SK-N-SH (cell line): ENCODE measurements around the gene DUSP23. TPM values are rescaled to one million over a fixed set of nuclear protein-coding genes. Genes with fewer than 3 reads are reported as not detected.

Source experiments
- CTCF ChIA-PET: fragments of 300-600, 350-600 bp; formaldehyde crosslinking; extraction: SDS; loops from one replicate; lab custom pipeline; 2021; lab: Yijun Ruan, JAX
- POLR2A ChIA-PET: fragments of 350-600 bp; sonication (Branson Sonifier 250); formaldehyde crosslinking; extraction: SDS; loops from one replicate; lab custom pipeline; 2020; ENCODE audit warnings: antibody characterized with exemption, inconsistent platforms; lab: Yijun Ruan, JAX
- DNase-seq: peaks from one replicate; pipeline ENCODE4 v3.0.0; 2012
- H2AFZ ChIP-seq: fragments of 200-600 bp; sonication (generic); 2 replicates; pipeline ENCODE4 v1.8.1; 2016; ENCODE audit warnings: antibody characterized with exemption, mild to moderate bottlenecking, low read depth
- H3F3A ChIP-seq: fragments of 200-600 bp; sonication (generic); replicated peaks from 2 replicates; pipeline ENCODE3; 2016; ENCODE audit warnings: antibody characterized with exemption, mild to moderate bottlenecking; ENCODE audit not compliant: insufficient read depth
- H3K27ac ChIP-seq, 2 experiments: fragments of 200-500 bp in 1 of 2; fragments of 200-600 bp in 1 of 2; sonication (Bioruptor generic) in 1 of 2; sonication (generic), shearing (Covaris generic) in 1 of 2; 2 replicates each; pipeline versions ENCODE4 v1.5.1 to v1.6.1; 2014 to 2016; ENCODE audit warnings: low read depth in 2 of 2, inconsistent platforms in 1 of 2, low read length in 1 of 2, mild to moderate bottlenecking in 1 of 2, mixed read lengths in 1 of 2
- H3K27me3 ChIP-seq: fragments of 200-600 bp; sonication (generic), shearing (Covaris generic); 2 replicates; pipeline ENCODE4 v1.6.1; 2016; ENCODE audit warnings: mixed run types; ENCODE audit not compliant: insufficient read depth
- H3K36me3 ChIP-seq, 2 experiments: fragments of 200-500 bp in 1 of 2; fragments of 200-600 bp in 1 of 2; sonication (Bioruptor generic) in 1 of 2; sonication (generic) in 1 of 2; replicated peaks in 1 of 2; 2 replicates each; pipeline versions ENCODE3 to v1.5.1; 2014 to 2016; ENCODE audit warnings: low read length in 1 of 2, mild to moderate bottlenecking in 1 of 2; ENCODE audit not compliant: insufficient read depth in 2 of 2, control insufficient read depth in 1 of 2
- H3K4me1 ChIP-seq, 2 experiments: fragments of 200-500 bp in 1 of 2; fragments of 200-600 bp in 1 of 2; sonication (Bioruptor generic) in 1 of 2; sonication (generic), shearing (Covaris generic) in 1 of 2; 2 replicates each; pipeline versions ENCODE4 v1.5.1 to v1.6.1; 2014 to 2016; ENCODE audit warnings: low read depth in 1 of 2, low read length in 1 of 2, mixed run types in 1 of 2; ENCODE audit not compliant: insufficient read depth in 2 of 2, control insufficient read depth in 1 of 2
- H3K4me2 ChIP-seq: fragments of 200-600 bp; sonication (generic), shearing (Covaris generic); 2 replicates; pipeline ENCODE4 v1.6.1; 2017; ENCODE audit warnings: mixed run types
- H3K4me3 ChIP-seq, 2 experiments: fragments of 200-500 bp in 1 of 2; fragments of 200-600 bp in 1 of 2; sonication (Bioruptor generic) in 1 of 2; sonication (generic), shearing (Covaris generic) in 1 of 2; 2 replicates each; pipeline versions ENCODE4 v1.5.1 to v1.8.1; 2014 to 2016; ENCODE audit warnings: low read depth in 2 of 2, inconsistent platforms in 1 of 2, low read length in 1 of 2, mild to moderate bottlenecking in 1 of 2, mixed read lengths in 1 of 2, moderate library complexity in 1 of 2
- H3K79me2 ChIP-seq: fragments of 200-600 bp; sonication (generic); 2 replicates; pipeline ENCODE4 v1.8.1; 2017; ENCODE audit warnings: mild to moderate bottlenecking; ENCODE audit not compliant: insufficient read depth
- H3K9ac ChIP-seq: fragments of 200-600 bp; sonication (generic); 2 replicates; pipeline ENCODE4 v1.6.1; 2017; ENCODE audit warnings: mixed run types
- H3K9me2 ChIP-seq: fragments of 200-600 bp; sonication (generic); 2 replicates; pipeline ENCODE4 v1.6.1; 2017; ENCODE audit warnings: mixed run types
- H3K9me3 ChIP-seq: fragments of 200-600 bp; sonication (generic); 2 replicates; pipeline ENCODE4 v1.6.1; 2017; ENCODE audit warnings: mixed run types, mild to moderate bottlenecking, moderate library complexity
- H4K20me1 ChIP-seq: fragments of 200-600 bp; sonication (generic); 2 replicates; pipeline ENCODE4 v1.6.1; 2017; ENCODE audit warnings: mild to moderate bottlenecking, mixed run types; ENCODE audit not compliant: insufficient read depth
- CHD2 ChIP-seq: fragments of 150-350 bp; IDR thresholded peaks from 2 replicates; pipeline ENCODE4 v1.6.1; 2018; ENCODE audit warnings: low read length; ENCODE audit not compliant: partially characterized antibody
- GABPA ChIP-seq: IDR thresholded peaks from 2 replicates; pipeline ENCODE4 v1.4.0; 2012; ENCODE audit warnings: low read depth, mild to moderate bottlenecking
- GATA2 ChIP-seq: sonication (generic); formaldehyde crosslinking; IDR thresholded peaks from 2 replicates; pipeline ENCODE4 v1.5.0; 2020; ENCODE audit warnings: mild to moderate bottlenecking, missing genetic modification reagents
- JUND ChIP-seq: IDR thresholded peaks from 2 replicates; pipeline ENCODE4 v1.4.0; 2012
- NFIC ChIP-seq: IDR thresholded peaks from 2 replicates; pipeline ENCODE4 v1.4.0; 2012; ENCODE audit warnings: borderline replicate concordance
- PBX3 ChIP-seq: IDR thresholded peaks from 2 replicates; pipeline ENCODE4; 2012
- RAD21 ChIP-seq: IDR thresholded peaks from 2 replicates; pipeline ENCODE4 v1.6.1; 2012; ENCODE audit warnings: mild to moderate bottlenecking, low read length
- RCOR1 ChIP-seq: fragments of 150-350 bp; IDR thresholded peaks from 2 replicates; pipeline ENCODE4 v1.6.1; 2017; ENCODE audit warnings: antibody characterized with exemption, low read length
- RFX5 ChIP-seq: IDR thresholded peaks from 2 replicates; pipeline ENCODE4 v1.6.1; 2012; ENCODE audit warnings: mild to moderate bottlenecking, improper control_type of control experiment, low read length
- SMC3 ChIP-seq: IDR thresholded peaks from 2 replicates; pipeline ENCODE4 v1.6.1; 2012; ENCODE audit warnings: low read depth, low read length, improper control_type of control experiment
- TEAD4 ChIP-seq: IDR thresholded peaks from 2 replicates; pipeline ENCODE4 v1.4.0; 2012; ENCODE audit warnings: mild to moderate bottlenecking, borderline replicate concordance; ENCODE audit not compliant: insufficient read depth
- YY1 ChIP-seq: IDR thresholded peaks from 2 replicates; pipeline ENCODE4 v1.4.0; 2012; ENCODE audit warnings: low read depth, mild to moderate bottlenecking
- ZBTB33 ChIP-seq: IDR thresholded peaks from 2 replicates; pipeline ENCODE4 v1.4.0; 2012; ENCODE audit warnings: low read depth, borderline replicate concordance
- WGBS: methylation state at CpG from one replicate; pipeline ENCODE4 v1.1.6; 2017; ENCODE audit warnings: low lambda C conversion rate; 5-methylcytosine and 5-hydroxymethylcytosine counted together
- polyA plus RNA-seq, 3 experiments: library from polyadenylated mRNA; depleted of rRNA; stranded (reverse); fragments of >200 nt; gene quantifications; 2 replicates each; pipeline ENCODE4 v1.2.3, GENCODE V29; 2012
- TF ChIP-seq, protein P1 (sequence below): IDR thresholded peaks from 2 replicates; pipeline ENCODE4 v1.4.0; 2012; ENCODE audit warnings: low read depth
- TF ChIP-seq, protein P2 (sequence below): IDR thresholded peaks from 2 replicates; pipeline ENCODE4 v1.6.1; 2012; ENCODE audit warnings: mild to moderate bottlenecking, low read depth, low read length, moderate library complexity

Gene DUSP23
- polyA plus RNA-seq, 1 of the 3 experiments (the other 2 are of a cell fraction) = 41.2 TPM

DNA sequence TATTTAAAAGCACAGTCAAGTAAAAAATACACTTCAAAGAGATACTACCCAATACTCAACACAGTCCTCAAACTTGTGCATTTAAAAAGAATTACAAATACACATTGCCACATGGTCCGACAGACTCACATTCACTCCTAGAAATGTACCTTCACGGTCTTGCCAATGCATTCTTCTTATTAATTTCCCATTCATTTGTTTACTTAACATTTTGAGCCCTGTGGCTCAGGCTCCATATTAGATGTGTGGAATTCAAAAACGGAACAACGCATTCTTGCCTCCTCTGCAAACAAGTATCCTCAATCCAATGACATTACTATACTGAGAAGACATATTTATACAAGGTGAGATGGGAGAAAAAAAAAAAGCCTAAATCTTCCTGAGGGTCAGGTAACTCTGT is 2.5 kb upstream of the DUSP23 start (continued):
- TF ChIP-seq GABPA (no peak), ZBTB33 (no peak), CHD2 (no peak), JUND (no peak), RFX5 (no peak), GATA2 (CRISPR knock-in tag) (no peak), TEAD4 (no peak)
- TF ChIP-seq, protein P1, sequence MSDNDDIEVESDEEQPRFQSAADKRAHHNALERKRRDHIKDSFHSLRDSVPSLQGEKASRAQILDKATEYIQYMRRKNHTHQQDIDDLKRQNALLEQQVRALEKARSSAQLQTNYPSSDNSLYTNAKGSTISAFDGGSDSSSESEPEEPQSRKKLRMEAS = no peak
- TF ChIP-seq, protein P2, sequence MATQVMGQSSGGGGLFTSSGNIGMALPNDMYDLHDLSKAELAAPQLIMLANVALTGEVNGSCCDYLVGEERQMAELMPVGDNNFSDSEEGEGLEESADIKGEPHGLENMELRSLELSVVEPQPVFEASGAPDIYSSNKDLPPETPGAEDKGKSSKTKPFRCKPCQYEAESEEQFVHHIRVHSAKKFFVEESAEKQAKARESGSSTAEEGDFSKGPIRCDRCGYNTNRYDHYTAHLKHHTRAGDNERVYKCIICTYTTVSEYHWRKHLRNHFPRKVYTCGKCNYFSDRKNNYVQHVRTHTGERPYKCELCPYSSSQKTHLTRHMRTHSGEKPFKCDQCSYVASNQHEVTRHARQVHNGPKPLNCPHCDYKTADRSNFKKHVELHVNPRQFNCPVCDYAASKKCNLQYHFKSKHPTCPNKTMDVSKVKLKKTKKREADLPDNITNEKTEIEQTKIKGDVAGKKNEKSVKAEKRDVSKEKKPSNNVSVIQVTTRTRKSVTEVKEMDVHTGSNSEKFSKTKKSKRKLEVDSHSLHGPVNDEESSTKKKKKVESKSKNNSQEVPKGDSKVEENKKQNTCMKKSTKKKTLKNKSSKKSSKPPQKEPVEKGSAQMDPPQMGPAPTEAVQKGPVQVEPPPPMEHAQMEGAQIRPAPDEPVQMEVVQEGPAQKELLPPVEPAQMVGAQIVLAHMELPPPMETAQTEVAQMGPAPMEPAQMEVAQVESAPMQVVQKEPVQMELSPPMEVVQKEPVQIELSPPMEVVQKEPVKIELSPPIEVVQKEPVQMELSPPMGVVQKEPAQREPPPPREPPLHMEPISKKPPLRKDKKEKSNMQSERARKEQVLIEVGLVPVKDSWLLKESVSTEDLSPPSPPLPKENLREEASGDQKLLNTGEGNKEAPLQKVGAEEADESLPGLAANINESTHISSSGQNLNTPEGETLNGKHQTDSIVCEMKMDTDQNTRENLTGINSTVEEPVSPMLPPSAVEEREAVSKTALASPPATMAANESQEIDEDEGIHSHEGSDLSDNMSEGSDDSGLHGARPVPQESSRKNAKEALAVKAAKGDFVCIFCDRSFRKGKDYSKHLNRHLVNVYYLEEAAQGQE = no peak

GRCh38 chr1:159779403-159779851 is 1.3 kb upstream of the DUSP23 start:
- H3K9me3 ChIP-seq = no peaks in the 10 kb centered on the region
- ChIA-PET CTCF (interaction anchor here (0.6 to 2.9 kb wide), 3 partner anchors 19 to 23 kb away, joined by 3 to 18 read pairs (median 3); partner anchors contain the start of gene FCRL6), POLR2A (no interaction called here)
- H3K79me2 ChIP-seq = no peaks in the 10 kb centered on the region
- H3K27me3 ChIP-seq = no peaks in the 10 kb centered on the region
- WGBS = 53% methylated on average over 2 of the region's 2 CpGs
- no peak for DNase-seq
- H3K36me3 ChIP-seq = no peaks in the 10 kb centered on the region
- H3K4me3 ChIP-seq = no peak overlapping the region
- H3K27ac ChIP-seq = no peak overlapping the region
- H3K9ac ChIP-seq = no peak overlapping the region
- H4K20me1 ChIP-seq = no peaks in the 10 kb centered on the region
- no peak overlapping the region for H2AFZ ChIP-seq
- H3K9me2 ChIP-seq = no peaks in the 10 kb centered on the region
- TF ChIP-seq, protein P2 = no peak
- TF ChIP-seq PBX3 (no peak), RCOR1 (no peak), RAD21 (no peak), YY1 (no peak), NFIC (peak; percentile 48; the same call in 1 of the 2 replicates), SMC3 (no peak), GATA2 (CRISPR knock-in tag) (no peak)
- H3K4me1 ChIP-seq = peaks cover 0 to 7% of the 10 kb centered on the region in 2 experiments; a peak in 1 of 4 replicates
- H3K4me2 ChIP-seq = no peak overlapping the region
- H3F3A ChIP-seq = peaks cover 12% of the 10 kb centered on the region
